HT-29 (cell line): ENCODE data around the gene TAF15. TPM values are rescaled to one million over a fixed set of nuclear protein-coding genes. Genes with fewer than 3 reads are reported as not detected.

ENCODE experiments used
- DNase-seq: peaks from one replicate; pipeline ENCODE4 v3.0.0-alpha.2; 2015; ENCODE audit warnings: low spot score
- total RNA-seq: library from RNA; depleted of rRNA; stranded (reverse); fragments of >200 nt; shearing (Covaris generic); gene quantifications from 2 replicates; pipeline ENCODE4 v1.2.3, GENCODE V29; 2014; rRNA removed

The TAF15 gene
- 83.7 and 99.8 TPM in 2 replicates for total RNA-seq

DNA sequence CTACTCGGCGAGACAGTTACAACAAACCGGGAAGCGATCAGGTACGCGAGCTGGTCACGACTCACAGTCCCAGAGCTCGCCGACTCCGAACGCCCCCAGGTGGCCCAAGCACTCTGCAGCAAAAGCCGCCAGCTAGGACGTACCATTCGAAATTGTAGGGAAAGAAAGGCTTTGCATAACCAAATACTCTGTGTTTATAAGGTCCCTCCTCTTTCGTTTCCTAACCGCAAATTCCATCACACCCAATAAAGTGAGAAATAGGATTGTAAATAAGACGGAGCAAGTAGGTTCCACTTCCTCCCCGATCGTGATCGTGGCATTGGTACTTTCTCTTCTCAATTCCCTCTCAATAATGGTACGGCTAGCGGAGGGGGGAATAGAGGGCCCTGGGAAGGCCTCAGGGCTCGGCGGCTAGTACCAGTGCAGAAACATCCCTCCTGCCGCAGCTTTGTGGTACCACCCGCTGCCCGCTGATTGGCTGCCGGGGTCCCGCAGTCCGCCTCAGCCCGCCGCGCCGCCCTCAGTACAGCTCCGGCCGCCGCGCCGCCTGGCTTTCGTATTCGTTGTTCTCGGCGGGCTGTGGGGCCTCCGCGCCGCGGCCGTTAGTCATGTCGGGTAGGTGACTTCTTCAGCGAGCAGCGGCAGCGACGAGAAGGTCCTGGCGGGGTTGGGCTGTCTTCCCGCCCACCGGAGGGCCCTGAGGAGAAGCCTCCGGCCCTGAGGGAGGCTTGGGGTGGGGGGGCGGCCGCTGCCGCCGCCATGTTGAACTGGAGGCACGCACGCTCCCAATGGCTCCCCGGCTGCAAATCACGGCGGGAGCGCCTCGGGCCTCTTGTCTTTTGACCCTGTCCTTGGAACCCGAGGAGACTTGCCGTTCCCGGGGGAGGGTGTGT, at the start of gene TAF15:
TAF15 (plus strand) TSS at position 523 of the 893 bp plus-strand sequence; CDS start at position 609, 86 bp downstream.
- DNase-seq = peak; percentile 100

DNA sequence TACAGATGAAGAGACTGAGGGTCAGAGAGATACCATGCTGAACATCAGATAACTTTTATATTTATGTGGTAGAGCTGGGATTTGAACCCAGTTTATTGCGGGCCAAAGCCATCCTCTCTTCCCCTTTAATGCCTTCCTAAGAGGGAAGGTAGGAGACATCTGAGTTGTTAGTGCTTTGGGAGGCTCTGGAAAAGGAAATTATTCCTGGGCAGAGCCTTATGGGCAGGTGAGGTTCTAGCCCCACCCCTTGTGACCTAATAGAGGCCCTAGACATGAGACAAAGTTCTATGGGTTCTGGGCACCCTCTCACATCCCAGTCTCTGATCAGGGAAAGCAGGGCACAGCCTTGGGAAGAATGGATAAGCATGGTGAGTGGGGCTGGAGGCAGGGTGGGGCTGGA, 48.7 kb upstream of the TAF15 start, which contains the start of gene C17orf50:
C17orf50 (plus strand) TSS at position 301 of the 400 bp plus-strand sequence; CDS start at position 356, 55 bp downstream.
- DNase-seq = no peak

DNA sequence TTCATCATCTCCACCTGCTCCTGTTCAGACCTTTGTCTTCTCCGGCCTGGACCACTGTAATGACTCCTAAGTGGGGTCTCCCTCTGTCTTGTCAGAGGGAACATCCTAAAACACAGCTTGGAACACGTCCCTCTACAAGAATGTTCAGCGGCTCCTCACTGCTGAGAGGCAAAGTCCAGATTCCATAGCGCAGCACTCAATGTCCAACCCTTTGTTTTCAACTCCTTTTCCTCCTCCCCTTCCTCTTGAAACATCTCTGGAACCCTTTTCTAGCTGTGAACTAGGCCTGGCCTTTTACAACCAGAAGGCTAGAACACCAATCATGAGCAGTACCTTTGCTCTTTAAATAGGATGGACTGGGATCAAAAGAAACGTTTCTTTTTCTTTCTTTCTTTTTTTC, 47.7 kb upstream of the TAF15 start:
- DNase-seq = no peak

DNA sequence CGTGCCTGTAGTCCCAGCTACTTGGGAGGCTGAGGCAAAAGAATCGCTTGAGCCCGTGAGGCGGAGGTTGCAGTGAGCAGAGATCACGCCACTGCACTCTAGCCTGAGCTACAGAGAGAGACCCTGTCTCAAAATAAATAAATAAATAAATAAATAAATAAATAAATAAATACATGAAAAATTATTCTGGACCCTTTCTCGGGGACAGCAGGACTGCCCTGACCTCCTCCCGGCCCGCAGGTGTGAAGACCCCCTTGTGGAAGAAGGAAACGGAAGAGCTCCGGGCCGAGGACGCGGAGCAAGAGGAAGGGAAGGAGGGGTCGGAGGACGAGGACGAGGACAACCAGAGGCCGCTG, 45.5 kb upstream of the TAF15 start:
- no peak for DNase-seq

DNA sequence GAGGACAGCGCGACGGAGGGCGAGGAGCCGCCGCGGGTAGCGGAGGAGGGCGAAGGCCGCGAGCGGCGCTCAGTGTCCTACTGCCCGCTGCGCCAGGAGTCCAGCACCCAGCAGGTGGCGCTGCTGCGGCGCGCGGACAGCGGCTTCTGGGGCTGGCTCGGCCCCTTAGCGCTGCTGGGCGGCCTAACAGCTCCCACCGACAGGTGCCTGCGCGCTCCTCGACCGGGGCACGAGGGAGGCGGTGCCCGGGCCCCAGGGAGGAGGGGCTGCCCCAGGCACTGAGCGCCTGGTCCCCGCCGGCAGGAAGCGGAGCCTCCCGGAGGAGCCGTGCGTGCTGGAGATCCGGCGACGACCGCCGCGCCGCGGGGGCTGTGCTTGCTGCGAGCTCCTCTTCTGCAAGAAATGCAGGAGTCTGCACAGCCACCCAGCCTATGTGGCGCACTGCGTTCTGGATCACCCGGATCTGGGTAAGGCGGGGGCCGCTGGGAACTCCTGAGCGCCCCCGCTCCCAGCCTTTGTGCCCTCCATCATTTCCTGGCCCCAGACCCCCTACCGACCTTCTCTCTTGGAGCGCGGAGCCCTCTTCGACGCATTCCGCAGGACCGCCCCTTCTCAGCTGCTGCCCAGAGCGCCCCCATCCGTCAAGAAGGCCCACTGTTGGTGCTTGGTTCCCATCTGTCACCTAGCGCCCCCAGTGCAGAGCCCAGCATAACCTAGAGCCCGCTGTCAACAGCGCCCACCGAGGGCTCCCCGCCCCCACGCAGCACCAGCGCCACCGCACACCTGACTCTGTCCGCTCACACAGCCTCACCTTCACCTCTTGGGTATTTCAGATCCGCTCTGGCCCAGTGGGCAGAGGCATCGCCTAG, 44.9 kb upstream of the TAF15 start:
- peak; percentile 100 for DNase-seq

DNA sequence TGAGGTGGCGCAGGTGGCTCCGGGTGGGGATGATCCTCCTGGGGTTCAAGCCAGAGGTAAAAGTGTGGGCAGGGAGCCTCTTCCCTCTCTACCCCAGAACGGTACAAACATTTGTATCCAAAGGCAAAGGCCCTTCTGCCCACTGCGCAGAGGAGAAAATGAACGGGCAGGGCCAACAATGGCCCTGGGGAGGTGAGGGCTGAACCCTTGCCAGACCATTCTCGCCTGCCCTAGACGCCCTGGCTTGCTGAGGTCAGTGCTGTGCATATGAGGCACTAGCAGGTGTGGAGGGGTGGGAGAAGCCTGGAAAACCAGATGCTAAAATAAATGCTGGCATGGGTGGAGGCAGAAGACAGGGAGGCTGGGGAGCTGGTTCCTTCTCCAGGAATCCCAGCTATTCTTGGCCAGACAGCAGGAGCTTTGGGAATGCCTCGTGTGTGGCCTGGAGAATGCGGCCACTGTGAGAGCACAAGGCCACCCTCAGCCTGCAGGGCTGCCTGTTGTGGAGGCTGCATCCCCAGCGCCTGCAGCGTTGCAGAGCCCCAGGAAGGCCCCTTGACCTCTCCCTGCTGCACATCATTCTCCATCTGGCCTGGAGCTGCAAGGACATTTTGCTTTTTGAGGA, 44.1 kb upstream of the TAF15 start:
- no peak for DNase-seq

DNA sequence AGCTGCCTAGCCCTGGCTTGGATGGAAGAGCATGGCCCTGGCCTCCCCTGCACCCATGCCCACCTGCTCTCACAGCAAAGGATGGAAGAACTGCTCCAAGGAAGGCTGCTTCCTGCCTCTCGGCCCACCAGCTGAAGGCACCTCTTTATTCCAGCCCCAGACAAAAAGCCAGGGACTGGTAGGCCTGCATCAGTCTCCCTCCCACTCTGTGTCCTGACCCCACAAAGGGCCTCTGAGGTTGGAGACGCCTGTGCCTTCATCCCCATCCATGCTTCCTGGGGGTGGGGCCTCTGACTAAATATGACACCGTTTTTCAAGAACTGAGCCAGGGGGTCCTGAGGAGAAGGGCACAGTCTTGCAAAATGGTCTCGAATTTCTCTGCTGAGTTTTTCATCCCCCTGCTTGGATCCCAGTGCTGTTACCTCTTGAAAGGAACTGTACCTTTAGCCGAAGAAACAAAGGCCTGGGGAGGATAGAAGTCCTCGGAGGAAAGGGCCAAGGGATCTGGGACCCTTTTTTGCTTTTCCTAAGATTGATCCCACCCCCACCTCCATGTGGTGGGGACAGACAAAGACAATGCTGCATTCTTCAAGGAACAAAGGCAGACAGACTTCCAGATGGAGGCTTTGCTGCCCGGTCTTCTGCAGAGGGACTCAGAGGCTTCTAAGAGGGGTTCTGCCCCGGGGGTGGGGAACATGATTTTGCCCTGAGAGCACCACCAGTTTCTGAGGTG, 43.4 kb upstream of the TAF15 start:
- no peak for DNase-seq

DNA sequence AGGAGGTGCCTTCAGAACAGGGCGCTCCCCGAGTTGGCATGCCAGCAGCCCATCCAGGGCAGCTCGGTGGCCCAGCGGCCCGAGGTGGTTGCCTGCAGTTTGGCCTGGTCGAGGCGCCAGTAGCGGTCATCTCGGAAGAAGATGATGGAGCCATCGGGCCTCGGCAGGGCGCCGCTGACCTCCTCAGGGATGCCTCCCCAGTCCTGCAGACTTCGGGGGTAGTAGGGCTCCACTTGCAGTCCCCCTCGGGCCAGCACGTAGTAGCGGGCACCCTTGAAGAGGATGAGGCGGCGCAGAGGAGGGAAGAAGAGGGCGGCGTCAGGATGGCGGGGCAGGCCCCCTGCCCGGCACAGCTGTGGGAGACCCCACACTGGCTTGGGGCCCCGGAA, 42.8 kb upstream of the TAF15 start:
- no peak for DNase-seq

DNA sequence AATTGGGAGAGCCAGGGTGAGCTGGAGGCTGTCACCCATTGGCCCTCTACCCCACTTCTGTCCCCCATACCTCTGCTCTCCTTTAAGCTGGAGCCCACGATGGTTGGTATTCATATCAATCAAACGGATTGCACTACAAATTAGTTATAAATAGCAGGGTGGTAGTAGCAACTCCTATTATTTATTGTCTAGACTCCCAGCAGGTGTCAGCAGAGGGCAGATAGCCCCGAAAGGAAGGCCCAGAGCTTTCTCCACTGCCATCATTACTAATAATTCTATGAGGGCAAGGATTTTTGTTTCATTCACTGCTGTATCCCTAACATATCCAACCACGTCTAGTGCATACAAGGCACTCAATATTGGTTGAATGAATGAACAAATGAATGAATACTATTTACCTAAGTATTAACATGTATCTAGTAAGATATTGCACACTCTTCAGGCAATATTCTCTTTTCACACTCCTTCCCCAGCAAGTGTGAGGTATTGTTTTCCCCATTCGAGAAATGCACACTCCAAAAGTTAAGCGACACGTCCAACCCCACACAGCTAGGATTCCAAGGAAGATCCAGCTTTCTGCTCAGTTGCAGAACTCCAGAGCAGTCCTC, 42.3 kb upstream of the TAF15 start:
- DNase-seq = peak; percentile 78

DNA sequence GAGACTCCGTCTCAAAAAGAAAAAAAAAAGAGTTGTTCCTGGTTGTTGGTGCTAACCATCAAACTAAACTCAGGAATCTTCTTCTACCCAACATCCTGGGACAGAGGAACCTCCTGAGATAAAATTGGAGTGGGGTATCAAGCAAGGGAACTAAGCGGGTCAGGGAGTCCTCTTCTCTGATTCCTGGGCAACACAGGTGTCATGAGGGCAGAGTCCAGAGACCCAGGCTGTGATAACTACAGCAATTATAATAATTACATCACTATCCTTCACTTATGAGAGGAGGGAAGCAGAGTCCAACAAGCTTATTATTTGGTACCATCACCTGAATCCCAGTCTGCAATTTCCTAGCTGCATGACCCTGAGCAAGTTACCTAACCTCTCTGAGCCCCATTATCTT, 40.5 kb upstream of the TAF15 start:
- DNase-seq = no peak

DNA sequence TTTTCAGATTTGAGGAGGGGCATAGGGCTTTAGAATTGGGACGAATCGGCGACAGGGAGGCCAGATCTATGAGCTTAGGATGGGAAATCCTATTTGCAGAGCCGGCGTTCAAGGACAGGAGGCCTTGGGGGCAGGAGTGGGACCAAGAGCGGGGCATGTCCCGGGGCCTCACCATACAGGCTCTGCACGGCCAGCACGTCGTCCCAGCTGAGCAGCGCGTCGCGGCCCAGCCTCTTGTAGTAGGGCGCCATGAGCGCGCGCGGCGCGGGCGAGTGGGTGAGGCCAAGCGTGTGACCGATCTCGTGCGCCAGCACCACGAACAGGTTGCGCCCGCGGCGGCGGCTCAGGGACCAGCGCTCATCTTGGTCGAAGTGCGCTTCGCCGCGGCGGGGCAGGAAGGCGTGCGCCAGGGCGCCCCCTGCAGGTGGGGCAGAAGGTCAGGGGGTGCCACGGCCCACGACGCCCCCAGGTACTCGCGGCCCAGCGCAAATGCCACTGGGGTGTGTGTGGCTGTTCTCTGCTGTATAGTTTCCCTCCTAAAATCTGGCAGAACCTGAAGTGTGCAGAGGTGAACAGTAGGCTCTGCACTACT, 39.3 kb upstream of the TAF15 start:
- no peak for DNase-seq

DNA sequence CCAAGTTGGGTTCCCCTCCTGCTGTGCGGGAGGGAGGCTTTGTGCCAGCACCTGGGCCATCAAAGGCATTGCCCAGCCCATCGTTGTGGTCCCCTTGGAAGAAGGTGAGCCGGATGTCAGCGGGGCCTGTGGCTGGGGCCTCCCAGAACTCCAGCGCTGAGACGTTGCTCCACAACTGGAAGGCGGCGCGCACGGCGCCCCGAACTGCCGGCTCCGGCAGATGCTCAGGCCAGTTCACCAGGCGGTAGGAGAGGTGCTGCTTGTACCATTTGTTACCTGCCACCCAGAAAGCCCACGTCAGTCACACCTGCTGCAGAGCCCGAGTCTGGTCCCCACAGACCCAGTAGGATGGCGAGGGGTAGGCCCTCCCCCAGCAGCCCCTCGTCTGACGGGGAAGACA, 36.2 kb upstream of the TAF15 start:
- no peak for DNase-seq

DNA sequence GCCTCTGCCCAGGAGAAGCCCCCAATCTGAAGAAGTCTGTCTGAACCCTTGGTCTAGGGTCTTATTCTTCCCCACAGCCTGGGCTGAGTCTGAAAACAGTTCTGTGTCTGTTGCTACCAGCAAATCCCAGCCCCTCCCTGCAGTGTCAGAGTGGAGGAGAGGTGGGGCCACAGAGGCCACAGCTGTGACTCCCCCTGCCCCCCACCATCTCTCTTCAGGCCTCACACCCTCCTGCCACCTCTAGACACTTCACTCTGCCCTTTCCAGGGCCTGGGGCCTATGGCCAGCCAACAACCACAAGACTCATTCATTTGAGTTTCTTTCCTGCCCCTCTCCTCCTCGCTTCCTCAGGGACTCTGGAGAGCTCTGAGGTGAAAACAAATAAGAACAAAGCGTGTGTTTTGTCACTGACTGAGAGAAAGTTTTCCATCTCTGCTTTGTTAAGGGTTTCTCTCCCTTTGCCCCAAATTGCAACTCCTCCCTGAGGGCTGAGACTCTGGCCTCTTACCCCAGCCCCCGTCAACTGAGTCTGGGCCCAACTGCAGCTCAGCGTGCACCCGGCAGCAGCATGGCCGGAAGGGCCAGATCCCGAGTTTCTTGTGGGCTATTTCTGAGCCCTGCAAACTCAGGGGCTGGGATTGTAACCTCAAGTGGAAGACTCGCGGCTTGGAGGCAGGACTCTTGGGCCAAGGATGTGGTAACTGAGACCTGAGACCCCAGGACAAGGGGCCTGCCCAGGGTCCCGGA, 35.4 kb upstream of the TAF15 start:
- no peak for DNase-seq

DNA sequence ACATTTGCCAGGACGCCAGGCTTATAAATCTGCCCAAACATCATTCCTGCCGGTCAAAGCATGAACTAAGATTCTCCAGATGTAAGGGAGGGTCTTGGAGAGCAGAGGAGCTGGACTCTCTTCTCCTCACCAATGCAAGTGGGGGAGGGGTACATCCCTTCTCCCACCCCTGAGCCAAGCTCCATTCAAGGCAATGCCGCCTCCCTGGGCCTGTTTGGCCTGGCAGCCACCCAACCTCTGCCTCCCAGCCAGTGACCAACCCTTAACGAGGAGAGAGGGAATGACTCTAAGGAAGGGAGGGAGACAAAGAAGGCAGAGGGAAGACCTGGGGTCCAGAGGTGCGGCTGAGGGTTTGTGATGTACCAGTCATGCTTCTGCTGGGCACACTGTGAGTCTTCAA, 34.8 kb upstream of the TAF15 start:
- no peak for DNase-seq

DNA sequence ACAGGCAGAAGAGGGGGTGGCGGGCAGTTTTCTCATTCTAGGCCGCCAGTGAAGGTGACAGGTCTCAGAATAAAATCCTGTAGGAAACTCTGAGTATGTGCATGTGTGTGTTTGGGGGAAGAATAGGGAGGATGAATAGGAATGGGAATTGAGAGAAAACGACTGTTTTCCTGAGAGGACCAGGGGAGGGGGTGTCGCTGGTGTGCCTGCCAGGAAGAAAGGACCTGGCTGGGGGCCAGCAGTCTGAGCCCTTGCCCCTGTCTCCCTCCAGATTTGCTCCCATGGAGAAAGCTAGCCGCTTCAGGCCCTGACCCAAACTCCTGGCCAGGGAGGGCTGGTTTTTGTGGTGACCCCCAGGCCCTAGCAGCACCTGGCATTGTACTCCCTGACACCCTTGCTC, 34.2 kb upstream of the TAF15 start:
- no peak for DNase-seq

DNA sequence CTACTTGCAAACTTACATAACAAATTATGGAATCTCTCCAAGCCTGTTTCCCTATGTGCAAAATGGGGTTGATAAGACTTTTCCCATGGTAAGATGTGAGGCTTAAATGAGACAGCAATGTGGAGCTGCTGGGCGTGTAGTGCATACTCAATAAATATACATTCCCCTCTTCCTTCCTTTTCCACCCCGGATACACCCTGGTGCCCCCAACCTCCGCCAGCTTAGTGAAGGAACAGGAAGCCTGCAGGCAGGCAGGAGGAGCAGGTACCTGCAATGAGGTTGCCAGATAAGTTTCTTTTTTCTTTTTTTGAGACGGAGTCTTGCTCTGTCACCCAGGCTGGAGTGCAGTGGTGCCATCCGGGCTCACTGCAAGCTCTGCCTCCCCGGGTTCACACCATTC, 33.7 kb upstream of the TAF15 start:
- DNase-seq = no peak

DNA sequence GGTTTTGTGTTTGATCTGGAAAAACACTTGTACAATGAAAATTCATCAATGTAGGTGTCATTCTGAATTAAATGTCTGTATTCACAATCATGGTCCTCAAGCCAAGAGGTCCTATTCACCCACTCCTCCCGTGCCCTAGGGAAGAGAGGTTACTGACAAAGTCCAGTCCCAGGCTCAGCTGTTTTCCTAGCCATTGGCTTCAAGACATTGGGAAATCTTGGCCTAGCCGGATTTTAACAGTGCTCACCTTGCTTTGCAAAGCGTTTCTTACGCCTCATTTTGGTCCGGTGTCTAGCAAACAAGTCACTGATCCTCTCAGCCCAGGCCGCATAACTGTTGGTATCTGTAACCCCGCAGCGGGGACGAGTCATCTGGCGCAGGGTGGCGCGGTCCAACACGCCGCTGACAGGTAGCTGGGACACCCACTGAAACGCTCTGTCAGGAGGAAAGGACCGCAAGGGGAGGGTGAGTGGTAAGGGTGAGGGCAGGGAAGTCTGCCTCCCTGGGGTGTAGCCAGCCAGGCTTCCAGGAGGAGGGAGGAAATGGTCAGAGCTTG, 30.6 kb upstream of the TAF15 start:
- no peak for DNase-seq

DNA sequence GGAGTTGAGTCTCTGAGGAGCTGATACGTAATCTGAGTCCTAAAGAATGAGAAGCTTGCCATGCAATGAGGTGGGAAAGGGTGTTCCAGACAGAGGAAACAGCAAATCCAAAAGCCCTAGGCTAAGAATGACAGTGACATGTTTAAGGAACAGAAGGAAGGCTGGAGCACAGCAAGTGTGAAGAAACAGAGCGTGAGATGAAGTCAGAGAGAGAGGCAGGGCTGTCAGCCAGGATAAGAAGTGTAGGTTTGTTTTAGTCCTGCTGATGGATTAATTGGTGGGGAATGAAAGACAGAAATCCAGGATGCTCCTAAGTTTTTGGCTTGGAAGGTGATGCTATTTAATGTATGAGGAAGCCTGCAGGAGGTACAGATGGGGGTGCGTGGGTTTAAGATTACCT, 28.3 kb upstream of the TAF15 start:
- DNase-seq = no peak

DNA sequence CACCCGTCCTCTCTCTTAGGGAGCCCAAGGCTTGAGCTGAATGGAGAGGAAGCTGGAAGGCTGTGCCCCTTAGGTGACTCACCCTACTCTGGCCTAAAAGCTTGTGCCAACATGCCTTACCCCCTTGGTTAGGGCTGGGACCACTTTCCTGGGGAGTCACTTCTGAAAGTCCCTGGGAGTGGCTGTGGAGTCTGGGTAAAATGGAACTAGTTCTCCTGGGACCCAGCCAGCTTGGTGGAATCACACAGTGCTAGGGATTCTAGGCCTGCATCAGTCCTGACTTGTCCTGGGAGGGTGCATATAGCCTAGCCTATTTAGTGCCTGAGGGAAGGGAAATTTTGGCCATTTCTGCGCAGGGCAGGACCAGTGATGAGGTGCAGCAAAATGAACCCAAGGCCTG, 24.4 kb upstream of the TAF15 start:
- DNase-seq = no peak
